ENCODE results near the gene MEMO1. TPM values are rescaled to one million over a fixed set of nuclear protein-coding genes. Genes with fewer than 3 reads are reported as not detected.
"Not testable (repeated sequence)": the region's sequence is repeated elsewhere in the genome, so short reads cannot be mapped to it uniquely, and the experiment has no call there.

MEMO1 gene
- total RNA-seq, 2 experiments from 2014 or later = 62.2 to 62.8 TPM

DNA sequence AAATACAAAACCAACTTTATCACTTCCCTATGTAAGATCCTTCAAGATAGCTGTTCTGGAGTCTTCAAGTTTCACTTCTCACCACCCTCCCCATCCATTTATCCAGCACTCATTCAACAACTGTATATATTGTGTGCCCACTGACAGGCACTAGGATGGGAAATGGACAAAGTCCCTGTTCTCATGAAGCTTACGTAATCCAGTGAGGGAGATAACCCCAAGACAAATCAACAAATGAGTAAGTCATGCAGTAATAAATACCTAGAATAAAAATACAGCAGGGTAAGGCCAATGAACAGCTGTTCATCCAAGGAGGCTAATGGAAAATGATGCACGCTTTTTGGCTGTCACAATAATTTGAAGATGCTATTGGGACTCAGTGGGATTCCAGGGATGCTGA lies 133.8 kb downstream of the MEMO1 start:
- no peaks in the 10 kb centered on the region for H3K27me3 Mint-ChIP-seq
- no peaks in the 10 kb centered on the region for H3K9me3 Mint-ChIP-seq
- peaks cover 16% of the 10 kb centered on the region for H3K36me3 Mint-ChIP-seq
- no peak overlapping the region for H3K27ac Mint-ChIP-seq
- H3K4me3 Mint-ChIP-seq = no peak overlapping the region
- no peaks in the 10 kb centered on the region for H3K4me1 Mint-ChIP-seq
- DNase-seq = no peak

DNA sequence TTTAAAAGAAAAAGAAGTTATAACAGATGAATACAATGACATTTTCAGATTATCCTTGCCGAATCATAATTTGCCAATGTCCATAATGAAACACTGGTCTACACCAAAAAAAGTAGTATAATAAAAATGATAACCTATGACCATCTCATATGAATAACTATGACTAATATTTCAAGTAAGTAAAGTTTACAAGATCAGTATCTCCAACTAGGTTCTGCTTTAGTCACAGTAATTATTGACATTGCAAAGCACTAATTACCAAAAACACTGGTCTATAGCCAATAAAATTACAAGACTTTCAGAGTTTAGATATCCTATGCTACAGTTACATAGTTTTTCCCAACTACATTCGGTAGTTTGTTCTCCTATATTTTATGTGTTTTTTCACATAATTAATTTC lies 136.7 kb downstream of the MEMO1 start:
- Mint-ChIP-seq H3K9me3 (no peaks in the 10 kb centered on the region), H3K4me1 (no peaks in the 10 kb centered on the region), H3K27me3 (no peaks in the 10 kb centered on the region), H3K36me3 (peaks cover 10% of the 10 kb centered on the region), H3K27ac (no peak overlapping the region), H3K4me3 (no peak overlapping the region)
- DNase-seq = no peak

DNA sequence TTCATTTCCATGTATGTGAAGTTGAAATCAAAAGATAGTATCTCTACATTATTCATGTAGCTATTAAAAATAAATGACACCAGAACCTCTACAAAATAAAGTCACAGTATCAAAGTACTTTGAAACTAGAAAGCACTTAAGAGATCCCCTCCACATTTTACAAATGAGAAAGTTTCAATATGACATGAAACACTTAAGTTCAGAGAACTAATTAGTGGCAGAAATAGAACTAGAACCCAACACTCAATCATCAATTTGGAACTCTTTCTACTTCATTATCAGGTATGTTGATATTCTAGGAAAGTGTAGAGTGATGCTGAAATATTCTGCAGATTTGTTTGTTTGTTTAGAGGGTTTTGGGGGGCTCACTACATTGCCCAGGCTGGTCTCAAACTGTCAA lies 145.6 kb downstream of the MEMO1 start:
- Mint-ChIP-seq H3K4me1 (no peaks in the 10 kb centered on the region), H3K36me3 (peaks cover 4% of the 10 kb centered on the region), H3K27me3 (no peaks in the 10 kb centered on the region), H3K9me3 (no peaks in the 10 kb centered on the region), H3K4me3 (no peak overlapping the region), H3K27ac (peak overlapping the region; percentile 11)
- no peak for DNase-seq

DNA sequence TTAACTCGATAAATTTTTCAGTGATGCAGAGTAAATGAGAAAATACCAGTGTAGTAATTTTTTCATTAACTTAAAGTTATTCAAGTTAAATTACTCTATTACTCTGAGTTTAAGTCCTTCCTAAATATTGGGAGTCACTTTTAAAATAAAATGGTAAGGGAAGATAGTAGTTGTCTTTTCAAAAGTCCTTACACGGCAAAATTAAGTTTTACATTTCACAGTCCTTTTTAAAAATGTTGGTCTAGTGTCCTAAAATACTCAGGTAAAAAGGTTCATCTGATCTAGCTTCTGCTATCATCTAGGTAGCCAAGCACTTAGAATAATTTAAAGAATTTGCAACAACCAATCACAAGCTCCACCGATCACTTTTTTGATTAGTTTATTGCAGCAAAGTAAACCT lies 146.9 kb downstream of the MEMO1 start:
- Mint-ChIP-seq H3K4me1 (no peaks in the 10 kb centered on the region), H3K27me3 (no peaks in the 10 kb centered on the region), H3K27ac (no peak overlapping the region), H3K36me3 (peaks cover 4% of the 10 kb centered on the region), H3K9me3 (no peaks in the 10 kb centered on the region), H3K4me3 (no peak overlapping the region)
- no peak for DNase-seq

DNA sequence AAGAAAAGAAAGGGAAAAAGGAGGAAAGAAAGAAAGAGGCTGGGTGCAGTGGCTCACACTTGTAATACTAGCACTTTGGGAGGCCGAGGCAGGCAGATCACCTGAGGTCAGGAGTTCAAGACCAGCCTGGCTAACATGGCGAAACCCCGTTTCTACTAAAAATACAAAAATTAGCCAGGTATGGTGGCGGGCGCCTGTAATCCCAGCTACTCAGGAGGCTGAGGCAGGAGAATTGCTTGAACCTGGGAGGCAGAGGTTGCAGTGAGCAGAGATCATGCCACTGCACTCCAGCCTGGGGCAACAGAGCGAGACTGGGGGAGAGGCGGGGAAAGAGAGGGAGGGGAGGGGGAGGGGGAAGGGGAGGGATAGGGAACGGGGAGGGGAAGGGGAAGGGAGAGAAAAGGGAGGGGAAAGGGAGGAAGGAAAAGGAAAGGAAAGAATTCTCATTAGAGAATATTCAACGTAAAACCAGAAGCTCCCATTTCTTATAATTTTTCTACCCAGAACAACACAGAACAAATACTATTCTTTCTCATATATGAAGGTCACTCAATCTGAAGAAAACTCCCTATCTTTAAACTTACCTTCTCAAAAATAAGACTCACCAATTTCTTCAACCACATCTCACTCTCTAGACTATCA lies 147.7 kb downstream of the MEMO1 start:
- not testable (repeated sequence) for H3K27ac Mint-ChIP-seq, H3K4me3 Mint-ChIP-seq, H3K27me3 Mint-ChIP-seq, H3K36me3 Mint-ChIP-seq, H3K9me3 Mint-ChIP-seq, DNase-seq, H3K4me1 Mint-ChIP-seq

DNA sequence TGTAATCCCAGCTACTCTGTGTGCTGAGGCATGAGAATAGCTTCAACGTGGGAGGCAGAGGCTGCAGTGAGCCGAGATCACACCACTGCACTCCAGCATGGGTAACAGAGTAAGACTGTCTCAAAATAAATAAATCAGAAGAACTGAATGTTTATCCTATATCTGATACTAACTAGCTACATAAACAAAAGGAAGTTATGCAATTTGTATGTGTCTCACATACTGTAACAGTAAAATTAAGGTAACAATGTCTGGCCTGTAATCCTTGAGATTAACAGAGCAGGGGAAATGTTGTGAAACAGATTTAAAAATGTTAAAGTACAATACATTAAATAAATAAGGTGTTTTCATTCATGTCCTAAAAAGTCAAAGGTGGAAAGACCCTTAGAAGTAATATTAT lies 150.8 kb downstream of the MEMO1 start:
- DNase-seq = no peak
- Mint-ChIP-seq H3K27ac (no peak overlapping the region), H3K27me3 (no peaks in the 10 kb centered on the region), H3K4me3 (no peak overlapping the region), H3K4me1 (no peaks in the 10 kb centered on the region), H3K36me3 (peaks cover 4% of the 10 kb centered on the region), H3K9me3 (no peaks in the 10 kb centered on the region)

DNA sequence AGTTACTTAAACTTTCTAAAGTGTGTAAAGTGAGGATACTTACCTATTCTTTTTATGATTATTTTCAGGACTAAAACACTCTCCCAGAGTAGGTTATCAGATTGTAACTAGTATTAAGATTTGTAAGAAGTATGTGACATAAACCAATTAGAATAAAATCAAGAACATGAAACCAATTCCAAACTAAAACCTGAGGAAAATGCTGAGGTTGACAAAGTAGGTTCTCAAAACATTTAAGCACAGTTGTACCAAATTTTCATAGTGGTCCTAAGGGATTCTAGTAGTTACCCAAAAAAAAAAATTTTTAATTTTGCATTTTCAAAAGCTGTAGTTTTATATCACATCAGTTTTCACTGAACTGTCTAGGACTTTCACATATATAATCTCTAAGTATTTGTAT lies 157.3 kb downstream of the MEMO1 start:
- DNase-seq = no peak
- Mint-ChIP-seq H3K27me3 (no peaks in the 10 kb centered on the region), H3K4me1 (no peaks in the 10 kb centered on the region), H3K4me3 (no peak overlapping the region), H3K36me3 (peaks cover 11% of the 10 kb centered on the region), H3K27ac (no peak overlapping the region), H3K9me3 (no peaks in the 10 kb centered on the region)

DNA sequence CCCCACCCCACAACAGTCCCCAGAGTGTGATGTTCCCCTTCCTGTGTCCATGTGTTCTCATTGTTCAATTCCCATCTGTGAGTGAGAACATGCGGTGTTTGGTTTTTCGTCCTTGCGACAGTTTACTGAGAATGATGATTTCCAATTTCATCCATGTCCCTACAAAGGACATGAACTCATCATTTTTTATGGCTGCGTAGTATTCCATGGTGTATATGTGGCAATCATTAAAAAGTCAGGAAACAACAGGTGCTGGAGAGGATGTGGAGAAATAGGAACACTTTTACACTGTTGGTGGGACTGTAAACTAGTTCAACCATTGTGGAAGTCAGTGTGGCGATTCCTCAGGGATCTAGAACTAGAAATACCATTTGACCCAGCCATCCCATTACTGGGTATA lies 168.7 kb downstream of the MEMO1 start:
- H3K27me3 Mint-ChIP-seq, H3K27ac Mint-ChIP-seq, H3K4me1 Mint-ChIP-seq, H3K9me3 Mint-ChIP-seq, H3K4me3 Mint-ChIP-seq, H3K36me3 Mint-ChIP-seq, DNase-seq: not testable (repeated sequence)

DNA sequence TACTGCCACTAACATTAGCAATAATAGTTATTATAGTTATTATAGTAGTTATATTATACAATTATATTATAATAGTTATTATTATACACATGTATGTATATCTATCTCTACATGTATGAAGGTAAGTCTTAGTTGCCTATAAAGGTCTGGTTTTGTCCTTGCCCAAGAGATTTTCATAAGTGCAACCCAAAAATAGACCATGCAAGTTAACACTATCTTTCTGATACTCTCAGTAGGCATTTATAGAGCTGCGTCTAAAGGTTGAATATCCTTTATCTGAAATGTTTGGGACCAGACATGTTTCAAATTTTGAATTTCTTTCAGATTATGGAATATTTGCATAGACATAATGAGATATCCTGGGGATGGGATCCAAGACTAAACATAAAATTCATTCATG lies 175.4 kb downstream of the MEMO1 start:
- peaks cover 3% of the 10 kb centered on the region for H3K9me3 Mint-ChIP-seq
- H3K36me3 Mint-ChIP-seq = no peaks in the 10 kb centered on the region
- DNase-seq = no peak
- H3K27ac Mint-ChIP-seq = no peak overlapping the region
- H3K27me3 Mint-ChIP-seq = no peaks in the 10 kb centered on the region
- no peaks in the 10 kb centered on the region for H3K4me1 Mint-ChIP-seq
- no peak overlapping the region for H3K4me3 Mint-ChIP-seq

DNA sequence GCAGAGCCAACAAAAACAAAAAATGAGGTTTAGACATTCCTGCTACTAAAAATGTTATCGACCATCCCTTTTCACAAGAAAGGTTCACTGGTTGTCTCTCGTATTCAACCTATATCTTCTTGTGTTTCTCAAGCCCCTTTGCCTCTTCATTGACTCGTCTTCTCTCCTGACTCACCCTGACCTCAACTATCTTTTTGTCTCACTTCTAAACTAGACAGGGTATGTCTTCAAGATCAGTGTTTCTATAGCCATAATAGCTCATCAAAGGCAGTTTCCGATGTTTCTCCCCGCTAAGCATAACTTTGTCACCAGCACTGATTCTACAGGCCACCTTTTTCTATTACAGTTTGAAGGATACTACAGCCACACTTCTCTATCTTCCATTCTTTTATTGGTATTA lies 178.4 kb downstream of the MEMO1 start:
- Mint-ChIP-seq H3K9me3 (peaks cover 6% of the 10 kb centered on the region), H3K4me1 (no peaks in the 10 kb centered on the region), H3K27me3 (peaks cover 5% of the 10 kb centered on the region), H3K27ac (no peak overlapping the region), H3K4me3 (no peak overlapping the region), H3K36me3 (peaks cover 2% of the 10 kb centered on the region)
- DNase-seq = no peak

DNA sequence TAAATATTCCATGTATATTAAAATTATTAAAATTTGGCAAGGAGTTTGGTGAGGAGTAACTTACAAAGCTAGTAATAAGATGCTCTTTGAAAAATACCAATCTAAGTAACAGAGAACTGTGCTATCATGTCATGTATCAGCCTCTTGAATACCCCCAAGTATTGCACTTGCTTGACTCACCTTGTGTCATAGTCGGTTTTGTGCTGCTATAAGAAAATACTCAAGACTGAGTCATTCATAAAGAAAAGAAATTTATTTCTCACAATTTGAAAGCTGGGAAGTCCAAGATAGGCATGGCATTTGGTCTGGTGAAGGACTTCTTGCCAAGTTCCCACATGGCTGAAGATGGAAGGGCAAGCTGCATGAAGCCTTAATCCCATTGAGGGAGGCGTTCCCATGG lies 179.2 kb downstream of the MEMO1 start:
- Mint-ChIP-seq H3K9me3 (peaks cover 6% of the 10 kb centered on the region), H3K27me3 (peaks cover 6% of the 10 kb centered on the region), H3K4me1 (no peaks in the 10 kb centered on the region), H3K27ac (no peak overlapping the region), H3K36me3 (peaks cover 2% of the 10 kb centered on the region), H3K4me3 (no peak overlapping the region)
- DNase-seq = no peak

DNA sequence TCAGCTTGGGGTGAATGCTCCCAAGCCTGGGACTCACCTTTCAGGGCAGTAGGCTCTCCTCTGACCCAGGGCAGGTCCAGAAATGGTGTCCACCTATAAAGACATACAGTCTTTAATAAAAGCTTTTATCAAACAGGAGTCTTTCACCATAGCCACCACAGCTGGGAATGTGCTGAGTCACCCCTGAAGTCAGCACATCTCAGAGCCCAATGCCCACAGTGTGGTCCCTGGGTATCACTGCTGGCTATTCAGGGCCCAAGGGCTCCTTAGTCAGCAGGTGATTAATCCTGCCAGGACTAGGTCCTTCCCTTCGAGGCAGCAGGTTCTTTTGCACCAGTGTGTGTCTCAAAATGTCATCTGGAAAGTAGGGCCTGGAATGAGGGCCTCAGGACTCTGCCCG lies 181.9 kb downstream of the MEMO1 start:
- H3K27me3 Mint-ChIP-seq = peaks cover 12% of the 10 kb centered on the region
- no peak for DNase-seq
- H3K27ac Mint-ChIP-seq = no peak overlapping the region
- H3K36me3 Mint-ChIP-seq = peaks cover 2% of the 10 kb centered on the region
- H3K9me3 Mint-ChIP-seq = peaks cover 6% of the 10 kb centered on the region
- H3K4me1 Mint-ChIP-seq = no peaks in the 10 kb centered on the region
- H3K4me3 Mint-ChIP-seq = no peak overlapping the region

DNA sequence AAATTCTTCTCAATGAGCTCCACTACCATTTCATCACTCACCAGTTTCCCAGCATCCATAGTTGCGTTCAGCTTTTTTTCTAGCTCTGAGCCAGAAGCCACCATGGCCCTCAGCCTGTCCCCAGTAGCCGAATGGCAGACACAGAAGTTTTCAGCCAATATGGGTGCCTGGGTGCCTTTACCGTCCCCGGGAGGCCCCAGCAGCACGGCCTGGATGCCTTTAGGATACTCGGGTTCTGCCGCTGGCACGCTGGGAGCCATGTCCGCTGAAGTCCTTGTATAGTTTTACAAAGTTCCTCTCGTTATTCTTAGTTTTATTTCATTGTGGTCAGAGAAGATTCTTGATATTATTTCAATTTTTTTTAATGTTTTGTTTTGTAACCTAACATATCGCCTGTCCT lies 187.2 kb downstream of the MEMO1 start:
- no peak overlapping the region for H3K4me3 Mint-ChIP-seq
- H3K27ac Mint-ChIP-seq = no peak overlapping the region
- H3K9me3 Mint-ChIP-seq = peaks cover 18% of the 10 kb centered on the region
- peaks cover 12% of the 10 kb centered on the region for H3K27me3 Mint-ChIP-seq
- no peaks in the 10 kb centered on the region for H3K4me1 Mint-ChIP-seq
- peaks cover 2% of the 10 kb centered on the region for H3K36me3 Mint-ChIP-seq
- no peak for DNase-seq

DNA sequence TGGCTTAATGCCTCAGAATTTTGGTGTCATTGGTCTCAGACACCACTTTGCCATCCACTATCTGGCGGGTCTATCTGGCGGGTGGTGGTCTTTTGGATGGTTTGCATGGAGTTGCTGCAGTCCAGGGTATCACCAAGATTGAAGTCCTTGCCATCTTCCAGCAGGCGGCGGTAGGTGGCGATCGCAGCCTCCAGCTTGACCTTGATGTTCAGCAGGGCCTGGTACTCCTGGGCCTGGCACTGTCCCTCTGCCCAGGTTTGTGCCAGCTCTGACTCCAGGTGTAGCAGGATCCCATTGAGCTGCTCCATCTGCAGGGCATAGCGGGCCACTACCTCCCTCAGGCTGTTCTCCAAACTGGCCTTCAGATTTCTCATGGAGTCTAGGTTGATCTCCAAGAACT lies 188.2 kb downstream of the MEMO1 start:
- peaks cover 19% of the 10 kb centered on the region for H3K9me3 Mint-ChIP-seq
- H3K27me3 Mint-ChIP-seq = peaks cover 7% of the 10 kb centered on the region
- no peak for DNase-seq
- H3K4me3 Mint-ChIP-seq = no peak overlapping the region
- H3K4me1 Mint-ChIP-seq = no peaks in the 10 kb centered on the region
- H3K36me3 Mint-ChIP-seq = peaks cover 2% of the 10 kb centered on the region
- no peak overlapping the region for H3K27ac Mint-ChIP-seq

All from activated naive CD8-positive, alpha-beta T cell treated with anti-CD3 and anti-CD28 coated beads for 36 hours (primary cell).